Measurements from ENCODE around the gene MSRB2.

- TF ChIP-seq CTCF (IDR thresholded peaks at IDR 0.05; ENCODE audit: low read length) (no peak), EZH2 (IDR thresholded peaks at IDR 0.05; ENCODE audit: borderline replicate concordance, low read length) (no peak)
These were observed 3.7 kb downstream of the MSRB2 start for GRCh38 chr10:23099079-23099478.

Data from OCI-LY1 (cell line).